Upper lobe of left lung (tissue), 6 donors: ENCODE data around the gene AVPI1. TPM values are rescaled to one million over a fixed set of nuclear protein-coding genes. Genes with fewer than 3 reads are reported as not detected.

Source experiments
- ATAC-seq, 2 donors: fragments of 200-7000 bp; cut with Tn5 transposase; one replicate each; pipeline ENCODE4 v1.9.1; 2022; ENCODE audit warnings: mild to moderate bottlenecking in 2 of 2, moderate library complexity in 2 of 2; ENCODE audit not compliant: low FRiP score in 2 of 2
- DNase-seq, 2 donors: peaks; one replicate each; pipeline ENCODE4 v3.0.0-alpha.2; 2019 to 2020
- H3K27ac ChIP-seq, 4 donors: fragments of 200-600 bp; sonication (generic); one replicate each; pipeline ENCODE4 v1.5.1; 2016 to 2019
- H3K27me3 ChIP-seq, 4 donors: fragments of 200-600 bp; sonication (generic); one replicate each; pipeline ENCODE4 v1.5.1; 2017 to 2019
- H3K36me3 ChIP-seq, 4 donors: fragments of 200-600 bp; sonication (generic); one replicate each; pipeline ENCODE4 v1.5.1; 2016 to 2019
- H3K4me1 ChIP-seq, 4 donors: fragments of 200-600 bp; sonication (generic); one replicate each; pipeline ENCODE4 v1.5.1; 2018 to 2019
- H3K4me3 ChIP-seq, 4 donors: fragments of 200-600 bp; sonication (generic); one replicate each; pipeline ENCODE4 v1.5.1; 2017 to 2019; ENCODE audit warnings: mild to moderate bottlenecking in 2 of 4, moderate library complexity in 1 of 4
- H3K9me3 ChIP-seq, 4 donors: fragments of 200-600 bp; sonication (generic); one replicate each; pipeline ENCODE4 v1.5.1; 2018 to 2019
- CTCF ChIP-seq, 6 experiments: fragments of 450-650 bp in 4 of 6; fragments of 200-600 bp in 2 of 6; sonication (generic) in 2 of 6; IDR thresholded peaks; one replicate each; pipeline ENCODE4 v1.5.1; 2016 to 2019; ENCODE audit warnings: antibody characterized with exemption in 6 of 6
- EP300 ChIP-seq, 4 donors: sonication (generic); formaldehyde crosslinking; IDR thresholded peaks; one replicate each; pipeline ENCODE4 v1.5.1; 2017; ENCODE audit warnings: antibody characterized with exemption in 4 of 4, control low read depth in 2 of 4
- POLR2A ChIP-seq, 4 donors: fragments of 450-650 bp; IDR thresholded peaks; one replicate each; pipeline ENCODE4 v1.5.1; 2016 to 2017; ENCODE audit warnings: antibody characterized with exemption in 4 of 4, mild to moderate bottlenecking in 2 of 4
- POLR2AphosphoS5 ChIP-seq, 2 donors: sonication (generic); formaldehyde crosslinking; IDR thresholded peaks; one replicate each; pipeline ENCODE4 v1.5.1; 2017; ENCODE audit warnings: antibody characterized with exemption in 2 of 2
- WGBS, 2 donors: methylation state at CpG; one replicate each; pipeline ENCODE4 v1.1.5; 2017 to 2018; 5-methylcytosine and 5-hydroxymethylcytosine counted together
- total RNA-seq, 6 donors: library from RNA; depleted of rRNA in 4 of 6; stranded (reverse); fragments of >200 nt in 4 of 6; gene quantifications; one replicate each; pipeline versions ENCODE4 v1.1.0 to v1.2.1, GENCODE V29; 2016 to 2021
- donor health status: DM: no; HTN: no; CAD: no; lungs with moderate emphysema.
- donor health status: DM: no; HTN: yes; CAD: no; lungs with severe emphysema.

Gene AVPI1
- total RNA-seq, 6 donors from 2014 or later, result 25.2 to 62.5 (median 45.0) TPM

DNA sequence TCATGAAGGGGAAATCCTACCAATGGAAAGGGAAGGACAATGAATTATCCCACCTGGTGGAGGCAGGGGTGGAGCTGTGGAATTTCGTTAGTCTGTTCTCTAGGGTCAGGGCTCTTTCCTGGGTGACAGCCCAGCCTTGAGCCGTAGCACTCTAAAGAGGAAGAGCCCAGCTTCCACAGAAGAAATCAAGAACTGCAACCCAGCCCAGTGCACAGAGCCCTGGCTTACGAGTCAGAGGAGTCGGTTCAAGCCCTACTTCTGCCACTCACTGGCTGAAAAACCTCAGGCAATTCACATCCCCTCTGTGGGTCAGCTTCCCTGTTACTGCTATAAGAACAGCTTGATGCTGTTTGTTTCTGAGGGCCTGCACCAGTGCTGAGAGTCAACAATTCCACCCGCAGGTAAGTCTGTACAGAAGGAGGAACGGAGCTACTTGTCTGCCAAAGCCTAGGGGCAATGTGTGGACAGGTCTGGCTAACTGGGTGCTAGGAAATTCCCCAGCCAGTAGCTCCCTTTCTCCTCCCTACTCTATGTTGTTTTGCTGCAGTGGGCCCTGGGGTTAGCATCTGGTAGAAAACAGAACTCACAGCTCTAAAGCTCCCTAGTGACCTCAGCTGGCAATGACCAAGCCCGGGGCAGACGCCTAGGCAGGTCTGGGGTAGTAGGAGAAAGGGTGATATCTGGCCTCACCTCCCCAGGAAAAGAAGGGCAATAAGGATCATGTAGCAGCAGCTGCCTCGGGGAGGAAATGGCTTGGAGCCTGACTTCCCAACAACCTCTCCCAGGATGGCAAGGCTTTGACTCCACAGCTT lies 3.3 kb downstream of the AVPI1 start:
- Histone ChIP-seq H3K4me1 (peaks cover 25 to 59% (median 51%) of the 10 kb centered on the region in 4 donors), H3K27ac (peak overlapping the region; percentile 83 to 98 (median 91)), H3K36me3 (peaks cover 0 to 12% (median 8%) of the 10 kb centered on the region in 4 donors), H3K4me3 (peak overlapping the region in 3 of 4 donors; percentile 58 to 72 (median 65)), H3K9me3 (no peaks in the 10 kb centered on the region), H3K27me3 (no peaks in the 10 kb centered on the region)
- DNase-seq (peak in 1 of 2 donors; percentile 41), ATAC-seq (no peak)
- TF ChIP-seq CTCF (IDR thresholded peaks at IDR 0.05) (no peak), POLR2A (IDR thresholded peaks at IDR 0.05) (peak in 2 of 4 donors; percentile 14 to 38)
- 33 to 43% methylated on average over 9 of the region's 9 CpGs for WGBS, 2 donors

DNA sequence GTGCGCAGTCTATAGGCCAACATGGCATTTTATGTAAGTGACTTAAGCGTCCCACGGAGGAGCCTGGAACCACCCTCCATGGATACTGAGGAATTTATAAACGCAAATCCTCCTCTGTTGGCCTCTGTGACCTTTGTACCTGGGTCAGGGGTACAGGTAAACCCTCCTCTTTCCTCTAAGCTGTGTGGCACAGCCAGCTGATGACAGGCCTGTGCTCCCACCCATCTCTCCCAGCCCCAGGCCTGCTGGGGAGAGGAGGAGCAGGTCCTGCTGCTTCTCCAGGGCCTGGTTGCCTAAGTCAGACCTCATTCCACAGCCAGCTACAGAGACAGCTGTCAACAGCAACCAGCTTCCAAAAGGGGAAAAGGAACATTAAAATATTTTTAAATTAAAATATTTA lies 5.0 kb downstream of the AVPI1 start:
- H3K4me3 ChIP-seq, result no peak overlapping the region
- H3K36me3 ChIP-seq, result peaks cover 0 to 27% (median 19%) of the 10 kb centered on the region in 4 donors
- no peaks in the 10 kb centered on the region for H3K9me3 ChIP-seq
- no peaks in the 10 kb centered on the region for H3K27me3 ChIP-seq
- no peak for TF ChIP-seq POLR2A (IDR thresholded peaks at IDR 0.05)
- TF ChIP-seq CTCF (IDR thresholded peaks at IDR 0.05), result no peak
- no peak for TF ChIP-seq POLR2AphosphoS5 (IDR thresholded peaks at IDR 0.05)
- TF ChIP-seq EP300 (IDR thresholded peaks at IDR 0.05), result no peak
- DNase-seq (no peak), ATAC-seq (no peak)
- no peak overlapping the region for H3K27ac ChIP-seq
- WGBS, 2 donors, result 89 to 91% methylated on average over 4 of the region's 4 CpGs
- peaks cover 12 to 46% (median 38%) of the 10 kb centered on the region in 4 donors for H3K4me1 ChIP-seq

DNA sequence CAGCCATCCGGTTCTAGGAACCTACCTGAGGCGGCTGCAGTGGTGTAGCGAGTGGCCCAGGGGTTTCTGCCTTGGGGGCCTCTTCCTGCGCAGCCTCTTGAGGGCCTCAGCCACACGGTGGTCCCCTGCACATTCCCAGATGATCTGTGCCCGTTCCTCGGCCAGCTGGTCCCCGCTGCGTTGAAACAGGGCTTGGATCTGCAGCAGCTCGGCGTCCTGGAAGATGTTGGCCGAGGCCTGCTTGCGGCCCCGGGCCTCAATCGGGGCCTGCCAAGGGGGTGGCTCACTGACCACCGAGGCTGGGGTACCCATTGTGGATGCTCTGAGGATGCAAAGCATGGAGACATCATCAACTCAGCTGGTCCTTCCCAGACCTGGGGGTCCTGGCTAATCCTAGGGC lies 7.4 kb downstream of the AVPI1 start:
- no peaks in the 10 kb centered on the region for H3K9me3 ChIP-seq
- WGBS, 2 donors, result 92 to 100% methylated on average over 4 to 16 of the region's 16 CpGs
- TF ChIP-seq EP300 (IDR thresholded peaks at IDR 0.05) (no peak), POLR2AphosphoS5 (IDR thresholded peaks at IDR 0.05) (no peak), POLR2A (IDR thresholded peaks at IDR 0.05) (no peak)

GRCh38 chr10:97676770-97677581 lies 10.1 kb downstream of the AVPI1 start:
- H3K27ac ChIP-seq, result peak overlapping the region in 1 of 4 donors; percentile 18
- DNase-seq (peak in 1 of 2 donors; percentile 61), ATAC-seq (peak; percentile 84)
- 89 to 92% methylated on average over 2 of the region's 2 CpGs for WGBS, 2 donors
- no peak overlapping the region for H3K4me3 ChIP-seq
- H3K4me1 ChIP-seq, result peaks cover 0 to 3% (median 0%) of the 10 kb centered on the region in 4 donors
- TF ChIP-seq EP300 (IDR thresholded peaks at IDR 0.05), result no peak
- peak in 1 of 4 donors; percentile 7 for TF ChIP-seq POLR2A (IDR thresholded peaks at IDR 0.05)
- TF ChIP-seq CTCF (IDR thresholded peaks at IDR 0.05), result peak; percentile 69 to 86 (median 76)
- TF ChIP-seq POLR2AphosphoS5 (IDR thresholded peaks at IDR 0.05), result no peak
- H3K36me3 ChIP-seq, result peaks cover 15 to 68% (median 48%) of the 10 kb centered on the region in 4 donors
- H3K27me3 ChIP-seq, result no peaks in the 10 kb centered on the region
- no peaks in the 10 kb centered on the region for H3K9me3 ChIP-seq

More for the DNA sequence above, 7.4 kb downstream of the AVPI1 start:
- Histone ChIP-seq H3K27ac (no peak overlapping the region), H3K4me3 (no peak overlapping the region), H3K27me3 (no peaks in the 10 kb centered on the region), H3K4me1 (peaks cover 3 to 24% (median 20%) of the 10 kb centered on the region in 4 donors), H3K36me3 (peaks cover 7 to 46% (median 33%) of the 10 kb centered on the region in 4 donors)
- ATAC-seq (no peak), DNase-seq (peak in 1 of 2 donors; percentile 64)

DNA sequence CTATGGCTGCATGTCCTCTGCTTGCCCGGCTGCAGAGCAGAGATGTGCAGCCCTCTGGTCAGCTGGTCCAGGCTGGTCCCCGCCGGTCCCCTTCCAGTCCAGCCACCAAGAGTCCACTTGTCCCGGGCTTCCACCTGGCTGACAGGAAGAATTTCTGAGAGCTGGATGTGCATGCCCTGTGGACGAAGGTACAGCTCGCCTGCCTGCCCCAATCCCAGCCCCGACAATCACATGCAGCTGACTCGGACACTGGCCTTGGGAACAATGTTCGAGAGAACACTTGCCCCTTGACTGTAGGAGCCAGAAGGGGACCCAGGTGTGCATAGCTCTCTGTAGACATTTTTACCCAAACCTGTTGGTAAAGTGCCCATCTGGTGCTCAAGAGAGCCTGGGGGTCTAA lies 11.8 kb downstream of the AVPI1 start:
- H3K9me3 ChIP-seq, result no peaks in the 10 kb centered on the region
- H3K27me3 ChIP-seq, result no peaks in the 10 kb centered on the region
- no peak for TF ChIP-seq EP300 (IDR thresholded peaks at IDR 0.05)
- no peak for TF ChIP-seq POLR2A (IDR thresholded peaks at IDR 0.05)
- TF ChIP-seq POLR2AphosphoS5 (IDR thresholded peaks at IDR 0.05), result no peak
- TF ChIP-seq CTCF (IDR thresholded peaks at IDR 0.05), result no peak
- WGBS, 2 donors, result 95 to 100% methylated on average over 4 to 9 of the region's 9 CpGs
- ATAC-seq, result no peak
- no peak overlapping the region for H3K27ac ChIP-seq
- peaks cover 0 to 3% (median 0%) of the 10 kb centered on the region in 4 donors for H3K4me1 ChIP-seq
- no peak overlapping the region for H3K4me3 ChIP-seq
- DNase-seq, result peak in 1 of 2 donors; percentile 40
- H3K36me3 ChIP-seq, result peaks cover 15 to 78% (median 52%) of the 10 kb centered on the region in 4 donors
